WERI-Rb-1 (cell line): ENCODE measurements around the gene MPPED2.

Experiments used
- DNase-seq: peaks from one replicate; pipeline ENCODE4 v3.0.0-alpha.2; 2020
- H3K27ac ChIP-seq: fragments of 250-450 bp; sonication (Bioruptor Pico); 2 replicates; pipeline ENCODE4 v1.5.1; 2020; ENCODE audit warnings: mild to moderate bottlenecking, moderate library complexity
- H3K27me3 ChIP-seq: fragments of 250-450 bp; sonication (Bioruptor Pico); 2 replicates; pipeline ENCODE4 v1.5.1; 2021; ENCODE audit warnings: mild to moderate bottlenecking, low read depth, moderate library complexity; ENCODE audit not compliant: insufficient read depth, severe bottlenecking
- H3K36me3 ChIP-seq: fragments of 250-450 bp; sonication (Bioruptor Pico); 2 replicates; pipeline ENCODE4 v1.5.1; 2020; ENCODE audit warnings: mild to moderate bottlenecking, moderate library complexity
- H3K4me3 ChIP-seq: 2 replicates; pipeline ENCODE4 v1.5.1; 2011; ENCODE audit warnings: low read depth, mild to moderate bottlenecking, control low read depth, low read length
- H3K9me3 ChIP-seq: fragments of 250-450 bp; sonication (Bioruptor Pico); 2 replicates; pipeline ENCODE4 v1.5.1; 2021; ENCODE audit warnings: mild to moderate bottlenecking, moderate library complexity; ENCODE audit not compliant: severe bottlenecking
- TF ChIP-seq, protein P1 (sequence below): IDR thresholded peaks from 2 replicates; pipeline ENCODE4 v1.5.1; 2011; ENCODE audit warnings: low read depth, mild to moderate bottlenecking, control low read depth, inconsistent platforms, low read length

Gene MPPED2

DNA sequence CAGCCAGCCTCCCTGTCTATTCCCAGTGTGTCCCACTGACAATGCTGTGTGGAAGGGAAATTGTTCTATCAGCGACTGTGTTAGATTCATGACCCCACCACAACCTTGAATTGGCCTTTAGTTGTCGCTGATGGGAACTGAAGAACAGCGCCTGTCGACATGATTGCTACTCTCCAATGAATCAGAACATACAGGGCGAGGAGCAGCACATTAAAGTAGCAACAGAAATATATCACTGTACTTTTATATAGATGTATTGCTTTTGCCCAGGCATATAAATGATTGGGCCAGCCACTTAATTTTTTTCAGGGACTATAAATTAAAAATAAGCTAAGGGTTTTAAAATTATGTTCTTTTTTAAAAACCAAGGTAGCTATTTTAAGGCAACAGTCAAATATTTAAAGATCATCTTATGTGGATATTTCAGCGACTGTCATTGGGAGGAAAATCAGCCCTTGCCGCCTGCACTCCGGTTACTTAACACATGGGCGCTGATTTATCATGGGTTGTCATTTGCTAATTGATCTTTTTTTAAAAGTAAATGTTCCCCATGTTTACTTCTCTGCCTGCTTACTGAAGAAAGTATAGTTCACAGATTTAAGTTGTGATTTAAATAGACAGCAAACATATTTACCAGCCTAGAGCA is 221.2 kb downstream of the MPPED2 start:
- H3K4me3 ChIP-seq, result no peak overlapping the region
- TF ChIP-seq, protein P1, sequence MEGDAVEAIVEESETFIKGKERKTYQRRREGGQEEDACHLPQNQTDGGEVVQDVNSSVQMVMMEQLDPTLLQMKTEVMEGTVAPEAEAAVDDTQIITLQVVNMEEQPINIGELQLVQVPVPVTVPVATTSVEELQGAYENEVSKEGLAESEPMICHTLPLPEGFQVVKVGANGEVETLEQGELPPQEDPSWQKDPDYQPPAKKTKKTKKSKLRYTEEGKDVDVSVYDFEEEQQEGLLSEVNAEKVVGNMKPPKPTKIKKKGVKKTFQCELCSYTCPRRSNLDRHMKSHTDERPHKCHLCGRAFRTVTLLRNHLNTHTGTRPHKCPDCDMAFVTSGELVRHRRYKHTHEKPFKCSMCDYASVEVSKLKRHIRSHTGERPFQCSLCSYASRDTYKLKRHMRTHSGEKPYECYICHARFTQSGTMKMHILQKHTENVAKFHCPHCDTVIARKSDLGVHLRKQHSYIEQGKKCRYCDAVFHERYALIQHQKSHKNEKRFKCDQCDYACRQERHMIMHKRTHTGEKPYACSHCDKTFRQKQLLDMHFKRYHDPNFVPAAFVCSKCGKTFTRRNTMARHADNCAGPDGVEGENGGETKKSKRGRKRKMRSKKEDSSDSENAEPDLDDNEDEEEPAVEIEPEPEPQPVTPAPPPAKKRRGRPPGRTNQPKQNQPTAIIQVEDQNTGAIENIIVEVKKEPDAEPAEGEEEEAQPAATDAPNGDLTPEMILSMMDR, result no peak
- H3K27ac ChIP-seq, result no peak overlapping the region
- no peaks in the 10 kb centered on the region for H3K36me3 ChIP-seq
- no peaks in the 10 kb centered on the region for H3K9me3 ChIP-seq
- H3K27me3 ChIP-seq, result no peaks in the 10 kb centered on the region
- DNase-seq, result no peak

- no peak overlapping the region for H3K27ac ChIP-seq
- H3K9me3 ChIP-seq, result no peaks in the 10 kb centered on the region
- no peaks in the 10 kb centered on the region for H3K27me3 ChIP-seq
- no peak for DNase-seq
- no peaks in the 10 kb centered on the region for H3K36me3 ChIP-seq
- no peak overlapping the region for H3K4me3 ChIP-seq
- TF ChIP-seq, protein P1, result no peak
These were observed 221.9 kb downstream of the MPPED2 start for GRCh38 chr11:30364139-30364836.

DNA sequence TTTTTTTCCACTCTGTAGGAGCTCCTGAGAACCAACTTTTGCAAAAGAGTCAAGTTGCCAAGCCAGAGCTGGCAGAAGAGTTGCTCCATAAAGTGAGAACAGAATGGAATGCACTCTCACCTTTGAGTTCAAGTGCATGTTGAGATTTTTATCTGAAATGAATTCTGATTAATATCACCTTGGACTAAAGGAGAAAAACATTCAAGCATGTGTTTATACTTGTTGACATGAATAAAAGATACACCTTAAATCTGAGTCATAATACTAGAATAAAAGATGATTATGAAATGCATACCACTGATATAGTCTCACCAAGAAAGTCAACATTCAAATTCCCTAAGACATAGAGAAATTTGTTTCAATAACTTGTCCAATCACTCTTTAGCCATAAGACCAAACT is 225.4 kb downstream of the MPPED2 start:
- no peaks in the 10 kb centered on the region for H3K9me3 ChIP-seq
- H3K27ac ChIP-seq, result no peak overlapping the region
- no peak overlapping the region for H3K4me3 ChIP-seq
- DNase-seq, result no peak
- H3K27me3 ChIP-seq, result no peaks in the 10 kb centered on the region
- H3K36me3 ChIP-seq, result no peaks in the 10 kb centered on the region
- TF ChIP-seq, protein P1, result no peak
